ENCODE data around the gene TPM3.

- TF ChIP-seq POLR2A (IDR thresholded peaks at IDR 0.05) (no peak), CTCF (IDR thresholded peaks at IDR 0.05) (no peak)
Observed at GRCh38 chr1:154171223-154171583, 20.7 kb downstream of the TPM3 start.
